Measurements from ENCODE around the gene CBLB. TPM values are rescaled to one million over a fixed set of nuclear protein-coding genes. Genes with fewer than 3 reads are reported as not detected.

CBLB gene
- total RNA-seq, 1 experiment from 2014 or later, result 5.0 TPM

DNA sequence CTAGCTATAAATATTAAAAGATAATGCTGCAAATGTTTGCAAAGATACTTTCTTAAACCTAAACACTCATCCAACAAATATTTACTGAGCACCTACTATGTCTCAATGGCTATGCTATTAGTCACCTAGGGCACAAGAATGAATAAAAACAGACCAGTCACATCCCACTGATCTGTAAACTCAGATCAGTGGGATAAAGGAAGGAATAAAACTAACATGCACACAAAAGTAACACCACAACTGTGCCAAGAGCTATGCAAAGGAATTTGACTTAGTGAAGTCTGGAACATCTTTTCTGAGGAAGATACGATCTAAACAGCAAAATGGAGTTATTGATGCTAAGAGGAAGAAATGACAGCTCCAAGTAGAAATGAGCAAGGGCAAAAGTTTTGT is 56.6 kb downstream of the CBLB start:
- Histone ChIP-seq H3K27ac (no peak overlapping the region), H3K4me3 (no peak overlapping the region), H3K4me1 (replicated peaks) (peaks cover 4% of the 10 kb centered on the region), H3K9me3 (replicated peaks) (no peaks in the 10 kb centered on the region), H3K36me3 (no peaks in the 10 kb centered on the region), H3K27me3 (replicated peaks) (no peaks in the 10 kb centered on the region)
- DNase-seq (ENCODE audit: low read depth in 1 of 2, low spot score in 2 of 2), result peak in 1 of 2 experiments; percentile 26

DNA sequence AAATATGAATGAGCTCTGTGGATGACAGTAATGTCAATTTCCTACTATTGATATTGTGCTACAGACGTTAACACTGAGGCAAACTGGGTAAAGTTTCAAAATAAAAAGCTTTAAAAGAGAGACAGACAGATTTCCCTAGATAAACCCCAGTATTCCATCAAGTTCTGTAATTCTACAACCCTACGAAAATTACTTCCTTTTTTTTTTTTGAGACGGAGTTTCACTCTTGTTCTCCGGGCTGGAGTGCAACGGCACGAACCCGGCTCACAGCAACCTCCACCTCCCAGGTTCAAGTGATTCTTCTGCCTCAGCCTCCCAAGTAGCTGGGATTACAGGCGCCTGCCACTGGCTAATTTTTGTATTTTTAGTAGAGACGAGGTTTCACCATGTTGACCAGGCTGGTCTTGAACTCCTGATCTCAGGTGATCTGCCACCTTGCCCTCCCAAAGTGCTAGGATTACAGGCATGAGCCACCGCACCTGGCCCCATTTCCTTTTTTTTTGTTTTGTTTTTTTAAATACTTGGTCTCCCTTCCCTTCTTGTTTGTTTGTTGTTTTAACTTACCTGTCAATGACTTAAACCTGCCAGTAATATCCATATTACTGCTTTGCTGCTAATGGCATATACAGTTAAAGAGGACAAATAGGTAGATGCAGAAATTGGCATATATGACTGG is 57.2 kb downstream of the CBLB start:
- Histone ChIP-seq H3K4me1 (replicated peaks) (peaks cover 4% of the 10 kb centered on the region), H3K36me3 (no peaks in the 10 kb centered on the region), H3K9me3 (replicated peaks) (no peaks in the 10 kb centered on the region), H3K27ac (no peak overlapping the region), H3K4me3 (no peak overlapping the region), H3K27me3 (replicated peaks) (no peaks in the 10 kb centered on the region)
- DNase-seq (ENCODE audit: low read depth in 1 of 2, low spot score in 2 of 2), result no peak

DNA sequence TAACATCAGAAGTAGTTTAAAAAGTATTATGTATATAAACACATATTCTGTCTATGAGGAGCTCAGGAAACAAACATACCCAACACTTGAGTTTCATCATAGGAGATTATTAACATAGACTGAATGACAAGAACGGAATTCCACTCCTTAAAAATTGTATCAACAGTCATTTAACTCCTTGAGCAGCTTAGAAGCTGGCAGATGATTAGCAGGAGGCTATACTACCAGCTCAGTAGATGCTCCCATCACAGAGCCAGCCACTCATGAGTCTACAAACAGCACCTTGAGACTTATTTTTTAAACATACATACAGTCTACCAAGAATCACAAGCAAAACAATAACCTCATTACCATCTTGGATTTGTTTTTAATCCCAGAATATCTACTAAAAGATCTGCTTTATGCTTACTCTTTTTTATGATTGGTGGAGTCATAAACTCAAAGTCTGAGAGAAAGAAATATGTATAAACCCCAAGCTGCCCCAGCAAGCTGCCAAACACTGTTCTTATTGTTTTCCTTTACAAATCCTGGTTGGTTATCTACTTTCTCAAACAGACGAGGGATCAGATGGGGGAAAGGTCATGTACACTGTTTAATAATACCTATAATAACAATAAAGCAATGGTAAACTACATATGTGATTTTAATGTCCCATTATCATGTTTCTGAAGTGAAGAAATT is 59.5 kb downstream of the CBLB start:
- Histone ChIP-seq H3K4me1 (replicated peaks) (peaks cover 4% of the 10 kb centered on the region), H3K9me3 (replicated peaks) (no peaks in the 10 kb centered on the region), H3K36me3 (no peaks in the 10 kb centered on the region), H3K27ac (no peak overlapping the region), H3K27me3 (replicated peaks) (no peaks in the 10 kb centered on the region), H3K4me3 (no peak overlapping the region)
- no peak for DNase-seq (ENCODE audit: low read depth in 1 of 2, low spot score in 2 of 2)

DNA sequence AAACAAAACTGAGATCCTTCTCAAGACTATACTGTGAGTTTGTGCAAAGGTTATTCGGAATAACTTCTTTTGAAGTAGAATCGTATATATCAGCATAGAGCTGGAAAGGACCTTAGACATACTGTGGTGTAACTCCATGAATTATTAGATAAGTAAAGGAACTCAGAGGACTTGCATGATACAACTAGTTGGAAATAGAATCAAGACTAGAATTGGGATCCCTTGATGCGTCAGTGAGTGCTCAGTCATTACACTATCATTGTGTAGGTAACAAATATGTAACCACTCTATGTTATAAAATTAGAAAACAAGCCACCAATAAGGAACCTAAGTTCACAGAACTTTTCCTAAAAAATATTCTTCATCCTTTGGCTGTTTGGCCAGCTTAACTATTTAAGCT is 61.1 kb downstream of the CBLB start:
- Histone ChIP-seq H3K27me3 (replicated peaks) (no peaks in the 10 kb centered on the region), H3K9me3 (replicated peaks) (no peaks in the 10 kb centered on the region), H3K36me3 (no peaks in the 10 kb centered on the region), H3K27ac (no peak overlapping the region), H3K4me1 (replicated peaks) (peaks cover 4% of the 10 kb centered on the region), H3K4me3 (no peak overlapping the region)
- no peak for DNase-seq (ENCODE audit: low read depth in 1 of 2, low spot score in 2 of 2)

DNA sequence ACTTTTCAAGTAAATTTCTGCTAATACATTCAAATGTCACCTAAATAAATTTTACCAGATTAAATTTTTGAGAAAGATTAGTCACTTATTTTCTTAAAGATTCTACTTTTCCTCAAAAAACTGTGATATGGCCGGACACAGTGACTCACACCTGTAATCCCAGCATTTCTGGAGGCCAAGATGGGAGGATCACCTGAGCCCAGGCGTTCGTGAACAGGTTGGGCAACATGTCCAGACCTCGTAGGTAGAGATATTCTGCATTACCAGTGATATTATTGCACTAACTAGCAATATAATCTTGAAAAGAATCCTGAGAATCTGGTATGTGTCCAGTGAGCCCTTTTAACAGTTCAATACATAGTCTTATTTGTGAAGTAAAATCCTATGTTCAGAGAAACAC is 61.7 kb downstream of the CBLB start:
- Histone ChIP-seq H3K27ac (no peak overlapping the region), H3K4me1 (replicated peaks) (no peaks in the 10 kb centered on the region; the same call in 1 of the 2 replicates), H3K27me3 (replicated peaks) (no peaks in the 10 kb centered on the region), H3K4me3 (no peak overlapping the region), H3K36me3 (no peaks in the 10 kb centered on the region), H3K9me3 (replicated peaks) (no peaks in the 10 kb centered on the region)
- no peak for DNase-seq (ENCODE audit: low read depth in 1 of 2, low spot score in 2 of 2)

DNA sequence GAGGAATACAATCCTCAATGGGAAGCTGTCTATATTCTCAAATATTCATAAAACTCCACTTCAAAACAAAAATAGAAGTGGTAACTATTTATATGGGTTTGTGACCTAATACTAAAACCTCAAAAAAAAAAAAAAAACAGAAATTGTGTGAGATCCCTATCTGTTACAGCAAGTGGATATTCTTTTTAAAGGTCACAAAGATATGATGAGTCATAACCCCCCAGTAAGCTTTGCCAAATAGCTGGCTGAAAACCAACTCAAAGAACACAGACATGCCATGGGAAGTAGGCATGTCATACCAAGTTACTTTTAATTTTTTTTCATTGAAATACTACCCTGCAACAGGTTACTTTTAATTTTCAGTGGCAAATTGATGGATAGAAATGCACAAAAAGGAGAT is 62.5 kb downstream of the CBLB start:
- peak in 1 of 2 experiments; percentile 24 for DNase-seq (ENCODE audit: low read depth in 1 of 2, low spot score in 2 of 2)
- no peak overlapping the region for H3K27ac ChIP-seq
- no peaks in the 10 kb centered on the region for H3K9me3 ChIP-seq (replicated peaks)
- H3K36me3 ChIP-seq, result no peaks in the 10 kb centered on the region
- H3K4me3 ChIP-seq, result no peak overlapping the region
- no peaks in the 10 kb centered on the region for H3K27me3 ChIP-seq (replicated peaks)
- H3K4me1 ChIP-seq (replicated peaks), result no peaks in the 10 kb centered on the region

DNA sequence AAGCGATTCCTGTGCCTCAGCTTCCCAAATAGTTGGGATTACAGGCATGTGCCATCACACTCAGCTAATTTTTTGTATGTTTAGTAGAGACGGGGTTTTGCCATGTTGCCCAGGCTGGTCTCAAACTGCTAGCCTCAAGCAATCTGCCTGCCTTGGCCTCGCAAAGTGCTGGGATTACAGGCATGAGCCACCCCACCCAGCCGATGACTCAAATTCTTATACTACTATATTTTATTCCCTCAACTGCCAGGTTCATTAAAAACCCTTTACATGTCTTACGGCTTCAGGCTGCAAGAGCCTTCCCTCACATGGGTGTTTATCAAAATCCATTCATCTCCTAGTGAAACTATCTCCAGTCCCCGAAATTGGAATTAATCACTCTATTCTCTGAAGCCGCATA is 63.4 kb downstream of the CBLB start:
- Histone ChIP-seq H3K4me3 (no peak overlapping the region), H3K27ac (no peak overlapping the region), H3K9me3 (replicated peaks) (no peaks in the 10 kb centered on the region), H3K4me1 (replicated peaks) (no peaks in the 10 kb centered on the region), H3K27me3 (replicated peaks) (no peaks in the 10 kb centered on the region), H3K36me3 (no peaks in the 10 kb centered on the region)
- no peak for DNase-seq (ENCODE audit: low read depth in 1 of 2, low spot score in 2 of 2)

DNA sequence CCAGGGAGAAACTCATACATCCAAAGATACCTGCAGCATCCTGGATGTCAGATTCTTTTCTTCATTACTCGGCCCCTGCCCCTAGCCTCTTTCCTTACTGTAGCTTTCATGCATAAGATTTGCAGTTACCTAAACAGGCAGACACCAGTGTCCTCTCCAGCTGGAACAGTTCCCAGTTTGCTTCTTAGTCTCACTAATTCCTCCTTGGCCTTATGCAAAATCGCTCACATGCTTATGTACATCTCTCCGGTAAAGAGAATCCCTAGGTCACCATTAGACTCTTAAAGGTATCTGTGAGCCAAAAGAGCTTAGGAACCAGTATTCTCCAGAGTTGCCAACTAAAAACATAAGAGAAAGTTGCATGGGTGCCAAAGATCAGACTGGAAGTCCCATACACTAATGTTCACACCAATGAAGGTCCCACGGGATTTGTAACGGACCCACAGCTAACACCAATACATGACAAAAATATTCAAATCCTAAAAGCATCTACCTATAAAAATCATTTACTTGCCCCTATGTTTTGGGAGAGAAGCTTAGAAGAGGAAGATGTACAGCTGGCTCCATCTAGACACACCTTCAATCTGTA is 66.6 kb downstream of the CBLB start:
- 0 out of 2 replicates have a peak, but pooled peaks cover 3% of the 10 kb centered on the region for H3K4me1 ChIP-seq (replicated peaks)

DNA sequence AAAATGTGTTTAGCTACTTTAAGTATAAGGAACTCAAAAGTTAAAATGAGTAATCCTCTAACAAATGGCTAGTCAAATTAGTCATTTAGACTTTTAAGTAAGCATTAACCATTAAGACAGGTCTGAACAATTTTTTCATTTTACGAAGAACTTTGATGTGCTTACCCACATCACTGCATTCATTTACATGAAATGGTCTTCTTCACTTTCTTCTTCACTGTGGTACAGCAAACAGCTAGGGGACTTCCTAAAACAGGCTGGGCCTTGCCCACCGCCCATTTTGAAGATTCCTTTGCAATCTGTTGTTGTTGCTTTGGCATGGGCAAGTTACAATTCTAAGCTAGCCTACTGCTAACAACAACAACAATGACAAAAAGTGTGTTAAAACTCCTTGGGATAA is 67.4 kb downstream of the CBLB start:
- H3K27me3 ChIP-seq (replicated peaks), result no peaks in the 10 kb centered on the region
- H3K4me3 ChIP-seq, result no peak overlapping the region
- no peaks in the 10 kb centered on the region for H3K9me3 ChIP-seq (replicated peaks)
- DNase-seq (ENCODE audit: low read depth in 1 of 2, low spot score in 2 of 2), result no peak
- no peaks in the 10 kb centered on the region for H3K36me3 ChIP-seq
- 0 out of 2 replicates have a peak, but pooled peaks cover 3% of the 10 kb centered on the region for H3K4me1 ChIP-seq (replicated peaks)
- no peak overlapping the region for H3K27ac ChIP-seq

More for the DNA sequence above, 66.6 kb downstream of the CBLB start:
- no peaks in the 10 kb centered on the region for H3K9me3 ChIP-seq (replicated peaks)
- H3K27ac ChIP-seq, result no peak overlapping the region
- H3K27me3 ChIP-seq (replicated peaks), result no peaks in the 10 kb centered on the region
- no peak for DNase-seq (ENCODE audit: low read depth in 1 of 2, low spot score in 2 of 2)
- no peaks in the 10 kb centered on the region for H3K36me3 ChIP-seq
- H3K4me3 ChIP-seq, result no peak overlapping the region

DNA sequence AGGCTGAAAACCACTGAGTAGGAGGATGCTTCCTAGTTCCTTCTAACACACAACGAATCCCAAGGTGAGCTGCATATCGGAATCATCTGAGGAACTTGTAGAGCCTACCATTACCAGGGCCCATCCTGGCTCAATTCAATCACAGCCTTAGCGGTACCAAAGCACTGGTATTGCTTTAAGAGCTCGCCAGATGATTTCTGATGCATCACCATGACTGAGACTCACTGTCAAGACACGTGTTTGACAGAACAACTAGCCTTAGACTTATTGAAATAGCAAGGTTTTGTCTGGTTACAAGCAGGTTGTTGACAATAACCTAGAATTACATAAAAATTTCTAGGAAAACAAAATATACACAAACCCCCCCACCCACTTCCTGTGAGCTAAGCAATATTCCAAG is 68.5 kb downstream of the CBLB start:
- Histone ChIP-seq H3K4me3 (no peak overlapping the region), H3K9me3 (replicated peaks) (no peaks in the 10 kb centered on the region), H3K27me3 (replicated peaks) (no peaks in the 10 kb centered on the region), H3K36me3 (no peaks in the 10 kb centered on the region), H3K27ac (no peak overlapping the region), H3K4me1 (replicated peaks) (0 out of 2 replicates have a peak, but pooled peaks cover 3% of the 10 kb centered on the region)
- no peak for DNase-seq (ENCODE audit: low read depth in 1 of 2, low spot score in 2 of 2)

DNA sequence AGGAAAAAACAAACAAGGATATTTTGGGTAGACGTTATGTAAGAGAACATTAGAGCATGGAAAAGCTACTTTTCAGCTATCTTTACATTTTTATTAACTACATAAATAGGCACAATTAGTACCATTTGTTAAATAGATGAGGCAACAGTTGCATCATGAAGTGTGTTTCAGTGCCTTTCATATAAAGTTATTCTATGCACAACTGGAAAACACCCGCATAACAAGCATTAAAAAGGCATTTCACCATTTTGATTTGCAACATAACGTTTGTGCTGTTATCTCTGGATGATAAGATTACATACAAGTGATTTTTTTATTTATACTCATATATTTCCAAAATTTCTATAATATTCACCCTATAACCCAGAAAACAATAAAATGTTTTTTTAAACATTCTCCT is 69.5 kb downstream of the CBLB start:
- Histone ChIP-seq H3K36me3 (no peaks in the 10 kb centered on the region), H3K9me3 (replicated peaks) (no peaks in the 10 kb centered on the region), H3K4me1 (replicated peaks) (0 out of 2 replicates have a peak, but pooled peaks cover 3% of the 10 kb centered on the region), H3K27me3 (replicated peaks) (no peaks in the 10 kb centered on the region), H3K4me3 (no peak overlapping the region), H3K27ac (no peak overlapping the region)
- DNase-seq (ENCODE audit: low read depth in 1 of 2, low spot score in 2 of 2), result no peak

DNA sequence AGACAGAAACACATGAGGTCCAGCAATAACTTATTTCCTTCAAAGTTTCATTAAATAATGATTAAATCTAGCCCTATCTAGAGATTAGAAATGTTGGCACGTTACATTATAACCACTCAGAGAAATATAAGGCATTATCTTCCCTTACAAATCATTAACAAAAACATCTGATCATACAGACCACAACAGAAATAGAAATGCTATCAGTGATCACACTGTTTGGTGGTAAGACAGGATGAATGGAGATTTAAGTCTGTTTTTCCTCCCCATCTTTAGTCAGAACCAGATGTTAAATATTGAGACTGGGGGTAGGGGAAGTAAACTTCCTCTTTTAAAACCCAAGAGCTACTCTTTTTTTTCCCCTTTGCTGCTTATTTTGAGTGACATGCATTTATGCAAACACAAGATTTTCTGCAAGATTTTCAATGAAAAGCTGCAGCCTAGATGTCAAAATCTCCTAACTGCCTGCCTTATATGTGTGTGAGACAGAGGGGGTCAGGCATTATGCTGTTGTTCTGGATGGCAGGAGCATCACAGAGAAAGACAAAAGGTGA is 70.4 kb downstream of the CBLB start:
- Histone ChIP-seq H3K4me1 (replicated peaks) (0 out of 2 replicates have a peak, but pooled peaks cover 3% of the 10 kb centered on the region), H3K27ac (no peak overlapping the region), H3K27me3 (replicated peaks) (no peaks in the 10 kb centered on the region), H3K4me3 (no peak overlapping the region), H3K9me3 (replicated peaks) (no peaks in the 10 kb centered on the region), H3K36me3 (no peaks in the 10 kb centered on the region)
- DNase-seq (ENCODE audit: low read depth in 1 of 2, low spot score in 2 of 2), result no peak

DNA sequence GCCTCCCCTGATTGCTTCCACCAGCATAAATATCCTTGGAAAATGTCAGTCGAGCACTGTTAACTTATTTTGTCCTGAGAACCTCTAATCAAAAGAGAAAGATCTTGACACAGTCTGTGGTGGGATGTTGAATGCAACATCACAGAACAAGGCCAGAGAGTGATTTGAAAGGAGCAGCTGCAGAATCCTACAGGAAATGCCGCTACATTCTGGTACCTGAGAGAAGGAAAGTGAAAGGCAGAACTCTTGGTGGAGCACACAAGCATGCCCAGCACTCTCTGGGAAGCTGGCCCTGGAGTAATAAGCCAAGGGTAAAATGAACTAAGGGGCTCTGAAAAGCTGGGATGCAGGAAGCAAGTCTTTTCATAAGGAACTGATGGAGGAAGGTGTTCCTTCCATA is 75.8 kb downstream of the CBLB start:
- H3K4me3 ChIP-seq, result no peak overlapping the region
- no peak for DNase-seq (ENCODE audit: low read depth in 1 of 2, low spot score in 2 of 2)
- no peak overlapping the region for H3K27ac ChIP-seq

More for the DNA sequence above, 75.8 kb downstream of the CBLB start:
- H3K27me3 ChIP-seq (replicated peaks), result no peaks in the 10 kb centered on the region
- H3K9me3 ChIP-seq (replicated peaks), result no peaks in the 10 kb centered on the region
- peaks cover 21% of the 10 kb centered on the region for H3K4me1 ChIP-seq (replicated peaks)
- no peaks in the 10 kb centered on the region for H3K36me3 ChIP-seq
